IPS-18a (cell line): ENCODE data around the gene MAGEF1.

Experiments used
- H3K27ac ChIP-seq: one replicate; pipeline ENCODE4 v1.5.1; 2013; ENCODE audit warnings: low read length
- H3K27me3 ChIP-seq: one replicate; pipeline ENCODE4 v1.6.1; 2013; ENCODE audit warnings: mild to moderate bottlenecking, low read length; ENCODE audit not compliant: control insufficient read depth, insufficient read depth
- H3K36me3 ChIP-seq: one replicate; pipeline ENCODE4 v1.6.1; 2013; ENCODE audit warnings: low read depth, low read length; ENCODE audit not compliant: control insufficient read depth
- H3K4me1 ChIP-seq: one replicate; pipeline ENCODE4 v1.6.1; 2013; ENCODE audit warnings: low read depth, low read length; ENCODE audit not compliant: control insufficient read depth
- H3K4me3 ChIP-seq: one replicate; pipeline ENCODE4 v1.5.1; 2013; ENCODE audit warnings: low read length
- H3K9ac ChIP-seq: one replicate; pipeline ENCODE4 v1.6.1; 2013; ENCODE audit warnings: mild to moderate bottlenecking, low read length, moderate library complexity
- H3K9me3 ChIP-seq: one replicate; pipeline ENCODE4 v1.6.1; 2013; ENCODE audit warnings: low read depth, low read length; ENCODE audit not compliant: control insufficient read depth

The MAGEF1 gene

GRCh38 chr3:184740509-184741258 is 28.8 kb upstream of the MAGEF1 start:
- Histone ChIP-seq H3K36me3 (no peaks in the 10 kb centered on the region), H3K9me3 (no peaks in the 10 kb centered on the region), H3K27me3 (no peaks in the 10 kb centered on the region), H3K27ac (no peak overlapping the region), H3K4me3 (no peak overlapping the region), H3K9ac (no peak overlapping the region), H3K4me1 (peaks cover under 1% of the 10 kb centered on the region)

GRCh38 chr3:184739594-184740505 is 28.0 kb upstream of the MAGEF1 start:
- Histone ChIP-seq H3K27ac (no peak overlapping the region), H3K36me3 (no peaks in the 10 kb centered on the region), H3K27me3 (no peaks in the 10 kb centered on the region), H3K4me1 (no peaks in the 10 kb centered on the region), H3K9me3 (no peaks in the 10 kb centered on the region), H3K9ac (no peak overlapping the region), H3K4me3 (no peak overlapping the region)

DNA sequence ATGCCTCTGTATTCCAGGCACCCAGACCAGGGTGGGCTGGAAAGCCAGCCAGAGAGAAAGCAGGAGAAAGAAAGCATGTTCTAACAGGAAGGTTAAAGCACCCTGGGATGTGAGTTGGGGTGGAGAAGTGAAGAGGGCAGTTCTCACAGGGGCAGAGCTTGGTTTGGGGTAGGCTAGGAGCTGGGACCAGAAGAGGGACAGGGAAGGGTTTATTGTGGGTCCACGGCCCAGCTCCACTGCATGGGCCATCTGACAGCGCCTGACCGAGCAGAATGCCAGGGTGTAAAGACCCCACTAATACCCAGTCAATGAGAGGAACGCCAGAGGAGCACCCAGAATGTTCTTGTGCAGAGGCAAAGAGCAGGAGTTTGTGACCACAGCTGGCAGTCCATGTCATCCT is 27.1 kb upstream of the MAGEF1 start:
- Histone ChIP-seq H3K9me3 (no peaks in the 10 kb centered on the region), H3K4me3 (no peak overlapping the region), H3K9ac (no peak overlapping the region), H3K27me3 (no peaks in the 10 kb centered on the region), H3K4me1 (no peaks in the 10 kb centered on the region), H3K27ac (no peak overlapping the region), H3K36me3 (no peaks in the 10 kb centered on the region)

- Histone ChIP-seq H3K4me3 (no peak overlapping the region), H3K27ac (no peak overlapping the region), H3K9me3 (no peaks in the 10 kb centered on the region), H3K27me3 (no peaks in the 10 kb centered on the region), H3K9ac (no peak overlapping the region), H3K36me3 (no peaks in the 10 kb centered on the region), H3K4me1 (no peaks in the 10 kb centered on the region)
These were observed 26.6 kb upstream of the MAGEF1 start for GRCh38 chr3:184738506-184738890.

- no peak overlapping the region for H3K4me3 ChIP-seq
- H3K9me3 ChIP-seq, result no peaks in the 10 kb centered on the region
- no peaks in the 10 kb centered on the region for H3K27me3 ChIP-seq
- no peaks in the 10 kb centered on the region for H3K4me1 ChIP-seq
- H3K9ac ChIP-seq, result no peak overlapping the region
- no peaks in the 10 kb centered on the region for H3K36me3 ChIP-seq
- no peak overlapping the region for H3K27ac ChIP-seq
These were observed 26.0 kb upstream of the MAGEF1 start for GRCh38 chr3:184737641-184738505.

DNA sequence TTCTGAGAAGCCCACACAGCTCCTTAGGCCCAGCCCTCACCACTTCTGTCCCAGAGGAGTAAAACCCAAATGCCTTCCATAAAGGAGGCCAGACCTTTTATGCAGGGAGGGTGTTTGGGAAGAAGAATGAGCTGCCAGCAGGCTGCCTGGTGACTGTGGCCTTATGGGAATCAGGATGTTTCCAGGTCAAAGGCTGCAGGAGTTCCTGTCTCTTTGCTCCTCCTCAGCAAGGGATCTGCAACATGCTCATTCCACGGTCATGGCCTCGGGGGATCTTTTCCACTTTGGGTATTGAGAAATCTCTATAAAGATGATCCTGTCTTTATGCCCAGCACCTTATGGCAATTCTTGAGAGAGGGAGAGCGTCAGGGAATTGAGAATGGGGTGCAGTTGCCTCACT is 25.2 kb upstream of the MAGEF1 start:
- no peak overlapping the region for H3K4me3 ChIP-seq
- H3K4me1 ChIP-seq, result no peaks in the 10 kb centered on the region
- H3K27ac ChIP-seq, result no peak overlapping the region
- no peak overlapping the region for H3K9ac ChIP-seq
- no peaks in the 10 kb centered on the region for H3K27me3 ChIP-seq
- H3K9me3 ChIP-seq, result no peaks in the 10 kb centered on the region
- H3K36me3 ChIP-seq, result no peaks in the 10 kb centered on the region

DNA sequence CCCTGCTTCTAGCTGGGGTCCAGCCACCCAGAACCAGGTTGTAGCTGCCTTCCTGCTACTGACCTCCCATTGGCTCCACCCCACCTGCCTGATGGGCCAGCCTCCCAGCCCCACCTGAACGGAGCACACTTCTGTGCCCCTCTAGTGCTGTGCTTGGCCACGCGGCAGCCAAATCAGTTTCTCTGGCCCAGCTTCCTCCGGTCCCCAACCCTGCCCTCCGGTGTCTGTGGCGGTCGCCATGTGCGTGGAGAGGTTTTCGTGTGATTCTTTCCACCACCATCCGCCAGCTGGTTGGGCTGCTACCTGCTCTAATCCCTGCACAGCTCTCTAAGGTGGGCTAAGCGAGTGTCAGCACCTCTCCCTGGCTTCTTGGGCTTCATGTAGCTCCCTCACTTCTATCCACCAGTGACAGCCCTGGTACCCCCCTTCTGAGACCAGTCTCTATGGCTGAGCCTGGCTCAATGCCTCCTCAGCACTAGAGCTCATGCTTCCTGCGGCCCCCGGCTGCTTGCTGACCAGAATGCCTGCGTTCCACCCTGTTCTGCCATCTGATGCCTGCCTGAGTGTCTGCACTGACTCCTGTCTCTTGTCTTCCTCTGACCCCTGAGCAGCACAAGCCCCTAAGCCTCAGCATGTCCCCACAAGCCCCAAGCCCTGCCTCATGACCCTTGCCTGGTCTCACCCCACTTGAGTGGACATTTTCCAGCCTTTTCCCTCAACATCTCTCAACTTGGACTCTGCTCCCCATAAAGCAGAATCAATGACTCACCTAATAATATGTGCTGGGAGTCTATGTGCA is 23.2 kb upstream of the MAGEF1 start:
- no peak overlapping the region for H3K9ac ChIP-seq
- no peaks in the 10 kb centered on the region for H3K4me1 ChIP-seq
- no peak overlapping the region for H3K27ac ChIP-seq
- no peak overlapping the region for H3K4me3 ChIP-seq
- no peaks in the 10 kb centered on the region for H3K36me3 ChIP-seq
- no peaks in the 10 kb centered on the region for H3K27me3 ChIP-seq
- no peaks in the 10 kb centered on the region for H3K9me3 ChIP-seq

GRCh38 chr3:184733971-184734608 is 22.2 kb upstream of the MAGEF1 start:
- Histone ChIP-seq H3K4me3 (no peak overlapping the region), H3K9ac (no peak overlapping the region), H3K27ac (no peak overlapping the region), H3K36me3 (no peaks in the 10 kb centered on the region), H3K4me1 (no peaks in the 10 kb centered on the region), H3K27me3 (no peaks in the 10 kb centered on the region), H3K9me3 (no peaks in the 10 kb centered on the region)

GRCh38 chr3:184733181-184733580 is 21.3 kb upstream of the MAGEF1 start:
- H3K27me3 ChIP-seq, result no peaks in the 10 kb centered on the region
- H3K36me3 ChIP-seq, result no peaks in the 10 kb centered on the region
- H3K4me1 ChIP-seq, result no peaks in the 10 kb centered on the region
- no peak overlapping the region for H3K9ac ChIP-seq
- no peak overlapping the region for H3K27ac ChIP-seq
- no peak overlapping the region for H3K4me3 ChIP-seq
- H3K9me3 ChIP-seq, result no peaks in the 10 kb centered on the region

GRCh38 chr3:184731786-184732537 is 20.1 kb upstream of the MAGEF1 start:
- Histone ChIP-seq H3K27ac (no peak overlapping the region), H3K4me3 (no peak overlapping the region), H3K27me3 (no peaks in the 10 kb centered on the region), H3K9ac (no peak overlapping the region), H3K36me3 (no peaks in the 10 kb centered on the region), H3K4me1 (peaks cover 4% of the 10 kb centered on the region), H3K9me3 (no peaks in the 10 kb centered on the region)
